GM11168 (cell line): ENCODE data around the gene SLC35G6.
"Not testable (repeated sequence)": the region's sequence is repeated elsewhere in the genome, so short reads cannot be mapped to it uniquely, and the experiment has no call there.

Experiments
- in situ Hi-C: fragments of 300-500 bp; cut with MboI; formaldehyde crosslinking; loops from one replicate; pipeline ENCODE4 v1.12.0; 2022; ENCODE audit warnings: low sequenced_read_pairs; ENCODE audit not compliant: unreplicated experiment

The SLC35G6 gene

DNA sequence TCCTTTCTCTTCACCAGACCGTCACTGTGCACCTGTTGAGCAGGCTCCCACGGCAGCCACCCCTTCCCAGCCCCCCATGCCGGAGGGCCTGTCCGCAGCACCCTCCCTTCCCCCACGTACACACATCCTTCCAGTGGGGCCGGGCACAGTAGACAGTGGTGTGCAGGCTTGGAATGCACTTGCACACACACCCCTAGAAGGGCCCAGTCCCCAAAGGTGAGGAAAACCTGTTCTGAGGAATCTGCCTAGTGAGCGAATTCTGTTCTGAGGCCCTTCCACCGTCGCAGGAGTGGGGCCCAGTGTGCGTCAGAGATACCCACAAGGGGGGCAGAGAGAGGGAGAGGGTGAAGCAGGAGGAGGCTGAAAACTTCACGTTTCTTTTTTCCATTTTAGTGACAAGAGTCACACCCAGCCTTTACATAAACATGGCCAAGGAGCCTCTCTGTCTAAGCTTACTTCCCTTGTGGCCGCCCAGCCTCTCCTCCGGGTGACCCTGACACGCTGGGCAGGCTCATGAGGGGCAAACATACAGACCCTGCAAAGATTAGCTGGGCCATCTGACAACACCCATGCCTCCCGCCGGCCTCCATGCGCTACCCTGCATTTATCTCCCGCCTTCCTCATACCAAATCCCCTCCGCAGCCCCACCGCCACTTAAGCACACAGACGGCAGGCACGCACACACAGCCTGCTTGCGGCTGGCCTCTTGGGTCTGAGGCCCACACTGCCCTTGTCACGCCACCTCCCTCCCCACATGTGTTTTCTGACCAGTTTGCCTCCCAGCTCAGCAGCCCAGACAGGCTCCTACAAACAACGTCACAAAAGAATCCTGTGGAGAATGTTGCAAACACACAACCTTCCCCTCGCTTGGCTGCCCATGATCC is 3.6 kb upstream of the SLC35G6 start:
- in situ Hi-C loops, result no loop called here

DNA sequence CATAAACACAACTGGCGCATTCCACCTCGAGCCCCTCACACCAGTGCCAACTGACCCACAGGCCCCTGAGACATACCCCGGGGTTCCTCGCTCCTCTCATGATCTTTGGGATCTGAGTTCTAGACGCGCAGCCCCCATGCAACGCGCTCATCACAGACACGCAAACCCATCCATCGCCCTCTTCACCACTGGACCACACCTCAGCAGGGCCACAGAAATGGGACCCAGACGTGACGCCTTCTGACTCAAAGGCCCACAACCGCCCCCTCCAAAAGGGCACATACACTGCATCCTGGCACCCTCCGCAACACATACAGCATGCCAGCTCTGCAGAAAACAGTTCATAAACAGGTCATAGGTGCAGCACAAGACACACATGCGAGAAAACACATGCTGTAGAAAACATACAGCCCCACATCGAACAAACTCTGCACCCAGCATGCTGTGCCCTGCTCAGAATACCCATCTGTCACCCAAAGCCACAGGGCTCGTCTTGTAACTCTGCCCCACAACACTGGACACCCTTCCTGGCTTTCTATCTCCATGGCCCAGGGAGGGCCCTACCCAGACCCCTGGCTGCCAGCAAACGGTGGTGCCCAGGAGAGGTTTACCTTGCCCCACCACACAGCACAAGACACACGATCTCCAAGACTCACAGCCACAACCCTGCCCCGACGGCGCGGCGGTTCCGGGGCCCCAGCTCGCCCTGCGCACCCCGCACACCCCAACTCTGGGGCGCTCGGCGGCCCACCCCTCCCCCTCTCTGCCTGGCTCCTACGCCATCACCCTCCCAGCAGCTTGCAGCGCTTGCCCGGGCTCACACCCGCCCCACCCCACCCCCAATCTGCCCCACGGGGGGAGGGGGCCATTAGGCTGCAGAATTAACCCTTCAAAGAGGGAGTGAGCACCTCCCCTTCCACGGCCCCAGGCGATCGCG is 2.7 kb upstream of the SLC35G6 start:
- in situ Hi-C loops, result no loop called here

DNA sequence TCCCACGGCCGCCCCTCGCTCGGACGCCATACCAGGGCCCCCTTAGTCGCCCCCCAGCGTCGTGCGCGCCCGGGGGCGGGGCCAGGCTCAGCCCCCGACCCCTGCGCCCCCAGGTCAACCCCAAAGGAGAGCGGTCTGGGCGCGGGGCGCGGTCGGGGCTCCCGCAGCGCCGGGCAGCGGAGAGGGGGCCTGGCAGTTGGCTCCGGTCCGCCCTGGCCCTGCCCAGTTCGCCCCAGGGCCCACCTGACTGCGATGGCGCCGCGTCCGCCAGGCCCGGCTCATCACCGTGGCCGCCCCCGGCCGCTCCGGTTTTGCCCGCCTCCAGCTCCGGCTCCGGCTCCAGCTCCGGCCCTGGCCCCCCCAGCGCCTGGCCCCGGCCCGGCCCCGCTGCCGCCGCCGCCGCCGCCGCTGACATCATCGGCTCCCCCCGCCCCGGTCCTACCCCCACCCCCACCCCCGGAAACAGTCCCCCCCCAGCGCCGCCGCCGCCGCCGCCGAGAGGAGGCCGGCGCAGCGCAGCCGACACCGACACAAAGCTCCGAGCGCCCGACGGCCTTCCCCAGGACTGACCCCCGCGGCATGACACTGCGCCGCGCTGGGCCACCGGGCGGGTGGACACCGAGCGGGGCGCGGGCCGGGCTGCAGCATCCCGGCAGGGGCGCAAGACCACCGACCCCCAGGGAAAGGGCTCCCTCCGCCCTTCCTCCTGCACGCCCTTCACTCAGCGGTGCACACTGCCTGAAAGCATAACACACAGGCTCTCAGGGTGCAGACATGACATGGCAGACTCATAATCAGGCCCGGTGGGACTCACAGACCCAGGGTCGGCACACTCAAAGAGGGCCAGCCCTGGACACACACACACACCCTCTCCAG is 1.8 kb upstream of the SLC35G6 start, which contains the start of gene ZBTB4:
TSS of gene ZBTB4 (minus strand) at position 419 of the 876 bp plus-strand sequence. CDS start 12,830 bp downstream, outside the sequence.
- in situ Hi-C loops, result no loop called here

DNA sequence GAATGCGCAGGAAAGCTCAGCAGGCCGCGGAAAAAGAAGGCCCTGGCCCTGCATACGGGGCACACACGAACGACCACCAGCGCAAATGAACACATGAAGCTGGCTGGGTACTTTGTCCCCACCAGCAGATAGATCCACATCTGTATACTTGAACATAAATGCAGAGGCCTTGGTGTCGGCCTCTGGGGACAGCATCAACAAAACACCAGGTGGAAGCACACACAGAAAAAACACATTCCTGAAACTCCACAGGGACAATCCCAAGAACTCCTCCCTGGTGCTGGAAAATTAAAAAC is 1.2 kb upstream of the SLC35G6 start:
- in situ Hi-C loops, result no loop called here

DNA sequence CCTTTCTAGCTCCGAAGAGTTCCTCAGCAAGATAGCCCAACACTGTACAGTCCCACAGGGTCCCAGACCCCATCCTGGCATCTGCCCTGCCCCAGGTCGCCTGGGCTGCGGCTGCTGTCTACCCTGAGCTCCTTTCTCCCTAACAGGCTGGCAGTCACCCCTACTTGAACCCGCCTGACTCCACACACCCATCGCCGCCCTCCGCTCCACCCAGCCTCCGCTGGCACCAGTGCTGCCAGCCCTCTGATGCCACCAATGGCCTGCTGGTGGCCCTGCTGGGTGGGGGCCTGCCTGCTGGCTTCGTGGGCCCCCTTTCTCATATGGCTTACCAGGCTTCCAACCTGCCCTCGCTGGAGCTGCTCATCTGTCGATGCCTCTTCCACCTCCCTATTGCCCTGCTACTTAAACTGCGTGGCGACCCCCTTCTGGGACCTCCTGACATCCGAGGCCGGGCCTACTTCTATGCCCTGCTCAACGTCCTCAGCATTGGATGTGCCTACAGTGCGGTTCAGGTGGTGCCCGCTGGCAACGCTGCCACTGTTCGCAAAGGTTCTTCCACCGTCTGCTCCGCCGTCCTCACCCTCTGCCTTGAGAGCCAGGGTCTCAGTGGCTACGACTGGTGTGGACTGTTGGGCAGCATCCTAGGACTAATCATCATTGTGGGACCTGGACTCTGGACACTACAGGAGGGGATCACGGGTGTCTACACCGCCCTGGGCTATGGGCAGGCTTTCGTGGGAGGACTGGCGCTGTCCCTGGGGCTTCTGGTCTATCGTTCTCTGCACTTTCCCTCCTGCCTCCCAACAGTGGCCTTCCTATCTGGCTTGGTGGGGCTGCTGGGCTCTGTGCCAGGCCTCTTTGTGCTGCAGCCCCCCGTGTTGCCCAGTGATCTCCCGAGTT is 846 bp downstream of the SLC35G6 start:
- in situ Hi-C loops, result not testable (repeated sequence)

DNA sequence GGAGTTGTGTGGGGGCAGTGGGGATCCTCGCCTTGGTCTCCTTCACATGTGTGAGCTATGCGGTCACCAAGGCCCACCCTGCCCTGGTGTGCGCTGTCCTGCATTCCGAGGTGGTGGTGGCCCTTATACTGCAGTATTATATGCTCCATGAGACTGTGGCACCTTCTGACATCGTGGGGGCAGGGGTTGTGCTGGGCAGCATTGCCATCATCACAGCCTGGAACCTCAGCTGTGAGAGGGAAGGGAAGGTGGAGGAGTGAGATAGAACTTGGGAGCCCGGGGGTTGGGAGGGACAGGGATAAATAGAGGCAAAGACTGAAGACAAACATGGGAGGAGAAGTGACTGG is 1.5 kb downstream of the SLC35G6 start:
- in situ Hi-C loops, result not testable (repeated sequence)

DNA sequence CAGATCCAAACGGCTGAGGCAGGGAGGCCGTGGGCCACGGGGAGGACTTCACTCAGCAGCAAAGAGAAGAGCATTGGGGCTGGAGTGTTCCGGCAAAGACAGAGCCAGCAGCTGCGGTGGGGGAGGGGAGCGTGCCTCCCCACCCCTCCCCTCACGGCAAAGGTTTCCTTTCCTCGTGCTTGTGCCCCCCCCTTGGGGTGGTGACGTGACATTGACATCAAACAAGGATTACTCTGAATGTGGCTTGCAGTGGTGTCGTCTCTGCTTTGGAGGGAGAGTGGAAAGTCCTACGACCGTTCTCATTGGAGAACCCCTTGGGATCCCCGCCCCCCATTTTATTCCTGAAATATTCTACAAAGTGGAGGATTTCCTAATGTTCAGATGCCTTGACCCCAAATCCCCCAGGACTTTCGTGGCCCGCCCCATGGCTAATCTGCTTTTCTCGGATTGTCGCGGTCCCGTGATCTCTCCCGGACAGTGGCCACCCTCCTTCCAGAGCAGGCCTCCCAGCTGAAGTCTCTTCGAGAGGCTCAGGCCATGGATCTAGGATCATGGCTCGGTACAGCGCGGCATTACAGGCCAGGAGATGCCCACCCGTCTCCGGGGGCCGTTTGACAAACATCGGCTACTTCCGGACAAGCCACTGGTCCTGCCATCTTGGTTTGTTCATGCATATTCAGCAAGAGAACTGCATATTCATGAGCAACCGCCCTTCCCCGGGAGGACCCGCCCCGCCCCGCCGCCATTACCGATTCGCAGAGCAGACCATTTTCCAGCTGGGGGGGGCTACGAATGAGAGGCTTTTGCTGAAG is 2.2 kb downstream of the SLC35G6 start:
- in situ Hi-C loops, result no loop called here

DNA sequence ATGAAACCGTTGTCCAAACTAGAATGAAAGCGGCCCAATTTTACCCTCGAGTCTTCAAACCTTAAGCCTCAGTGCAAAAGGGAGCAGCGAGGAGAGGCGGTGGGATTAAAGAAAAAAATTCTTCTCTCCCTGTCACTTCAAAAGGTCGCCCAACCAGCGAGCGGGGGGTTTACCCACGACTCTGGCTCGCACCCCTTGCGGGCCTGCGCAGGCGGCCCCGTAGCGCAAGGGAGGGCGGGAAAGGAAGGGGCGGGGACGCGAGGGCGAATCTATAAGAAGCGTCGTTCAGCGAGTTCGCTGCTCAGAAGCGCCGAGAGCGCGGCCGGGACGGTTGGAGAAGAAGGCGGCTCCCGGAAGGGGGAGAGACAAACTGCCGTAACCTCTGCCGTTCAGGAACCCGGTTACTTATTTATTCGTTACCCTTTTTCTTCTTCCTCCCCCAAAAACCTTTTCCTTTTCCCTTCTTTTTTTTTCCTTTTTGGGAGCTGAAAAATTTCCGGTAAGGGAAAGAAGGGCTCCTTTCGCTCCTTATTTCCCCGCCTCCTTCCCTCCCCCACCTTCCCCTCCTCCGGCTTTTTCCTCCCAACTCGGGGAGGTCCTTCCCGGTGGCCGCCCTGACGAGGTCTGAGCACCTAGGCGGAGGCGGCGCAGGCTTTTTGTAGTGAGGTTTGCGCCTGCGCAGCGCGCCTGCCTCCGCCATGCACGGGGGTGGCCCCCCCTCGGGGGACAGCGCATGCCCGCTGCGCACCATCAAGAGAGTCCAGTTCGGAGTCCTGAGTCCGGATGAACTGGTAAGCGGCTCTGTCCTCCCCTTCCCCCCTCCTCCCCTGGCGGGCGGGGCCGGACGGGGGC is 3.0 kb downstream of the SLC35G6 start, which contains the start of gene POLR2A:
TSS of gene POLR2A (plus strand) at position 300 of the 852 bp plus-strand sequence.
- in situ Hi-C loops, result no loop called here

DNA sequence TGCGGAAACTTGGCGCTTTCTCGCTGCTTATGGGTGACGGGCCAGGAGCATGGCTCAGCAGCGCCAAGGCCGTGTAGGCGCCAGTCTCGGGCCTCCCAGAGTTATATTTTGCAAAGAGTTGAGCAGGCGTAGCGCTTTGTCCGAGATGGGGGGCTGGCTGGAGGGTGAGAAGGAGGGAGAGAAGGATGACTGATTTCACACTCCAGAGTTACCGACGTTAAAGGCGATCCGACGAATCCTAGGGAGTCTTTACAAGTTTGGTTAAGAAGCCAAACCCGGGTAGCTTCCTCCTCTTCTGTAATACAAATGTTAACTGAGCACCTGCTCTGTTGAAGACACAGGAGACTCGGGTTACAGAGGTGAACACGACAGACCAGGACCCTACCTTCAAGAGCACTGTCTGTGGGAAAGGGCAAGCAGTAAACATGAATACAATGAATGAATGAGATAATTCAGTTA is 3.7 kb downstream of the SLC35G6 start:
- in situ Hi-C loops, result no loop called here

DNA sequence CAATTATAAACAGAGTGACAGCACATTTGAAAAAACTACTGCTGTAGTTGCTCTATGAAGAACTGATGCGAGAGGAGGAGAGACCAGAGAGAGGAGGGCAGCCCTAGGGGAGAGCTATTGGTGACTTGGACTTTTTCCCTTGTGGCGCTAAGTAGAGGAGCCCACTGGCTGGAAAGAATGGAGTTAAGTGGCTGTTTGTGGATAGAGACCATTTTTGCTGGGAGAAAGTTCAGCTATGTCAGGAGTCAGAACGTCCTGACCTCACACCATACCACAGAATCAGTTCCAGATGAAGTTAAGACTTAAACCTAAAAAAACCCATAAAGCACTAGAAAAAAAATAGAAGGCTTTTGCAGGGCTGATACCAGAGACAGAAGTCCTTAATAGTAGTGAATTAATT is 4.9 kb downstream of the SLC35G6 start:
- in situ Hi-C loops, result no loop called here

DNA sequence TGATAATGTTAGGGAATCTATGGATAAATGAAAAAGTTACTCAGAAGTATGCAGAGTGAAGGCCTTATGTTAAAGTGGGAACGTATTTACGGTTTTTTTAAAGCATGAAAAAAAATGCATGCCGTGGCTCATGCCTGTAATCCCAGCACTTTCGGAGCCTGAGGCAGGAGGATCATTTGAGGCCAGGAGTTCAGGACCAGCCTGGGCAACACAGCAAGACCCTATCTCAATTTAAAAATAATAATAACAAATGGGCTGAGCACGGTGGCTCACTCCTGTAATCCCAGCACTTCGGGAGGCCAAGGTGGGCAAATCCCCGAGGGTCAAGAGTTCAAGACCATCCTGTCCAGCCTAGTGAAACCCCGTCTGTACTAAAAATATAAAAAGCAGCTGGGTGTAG is 8.9 kb downstream of the SLC35G6 start:
- in situ Hi-C loops, result no loop called here

DNA sequence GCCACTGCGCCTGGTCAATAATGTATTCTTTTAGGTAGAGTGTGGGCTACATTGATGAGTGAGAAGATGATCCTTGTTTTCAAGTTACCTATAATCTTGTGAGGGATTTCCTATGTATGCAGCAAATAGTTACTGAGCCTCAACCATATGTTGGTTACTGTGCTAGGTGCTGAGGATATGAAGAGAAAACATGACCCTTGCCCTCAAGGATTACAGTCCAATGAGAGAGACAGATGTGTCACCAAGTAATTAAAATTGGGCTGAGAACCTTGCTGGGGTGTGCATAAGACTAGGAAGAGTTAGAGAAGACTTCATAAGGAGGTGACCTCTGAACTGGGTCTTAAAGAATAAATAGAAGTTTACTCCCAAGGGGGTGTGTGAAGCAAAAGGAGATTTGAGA is 10.3 kb downstream of the SLC35G6 start:
- in situ Hi-C loops, result no loop called here

DNA sequence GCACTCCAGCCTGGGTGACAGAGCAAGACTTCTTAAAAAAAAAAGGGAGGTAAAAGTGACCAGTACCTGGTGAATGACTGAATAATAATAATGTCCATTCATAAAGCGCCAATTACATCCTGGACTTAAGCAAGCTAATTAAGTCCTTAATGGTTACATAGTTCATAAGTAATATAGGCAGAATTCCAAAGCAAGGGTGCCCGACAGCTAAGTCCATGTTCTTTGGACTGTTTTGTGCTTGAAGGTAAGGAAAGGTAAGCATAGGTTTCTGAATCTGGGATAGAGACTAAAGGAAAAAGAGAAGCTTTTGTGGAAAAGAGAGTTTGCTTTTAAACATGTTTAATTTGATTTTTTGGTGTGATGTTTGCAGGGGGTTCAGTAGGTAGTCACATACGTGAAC is 12.7 kb downstream of the SLC35G6 start:
- in situ Hi-C loops, result no loop called here

DNA sequence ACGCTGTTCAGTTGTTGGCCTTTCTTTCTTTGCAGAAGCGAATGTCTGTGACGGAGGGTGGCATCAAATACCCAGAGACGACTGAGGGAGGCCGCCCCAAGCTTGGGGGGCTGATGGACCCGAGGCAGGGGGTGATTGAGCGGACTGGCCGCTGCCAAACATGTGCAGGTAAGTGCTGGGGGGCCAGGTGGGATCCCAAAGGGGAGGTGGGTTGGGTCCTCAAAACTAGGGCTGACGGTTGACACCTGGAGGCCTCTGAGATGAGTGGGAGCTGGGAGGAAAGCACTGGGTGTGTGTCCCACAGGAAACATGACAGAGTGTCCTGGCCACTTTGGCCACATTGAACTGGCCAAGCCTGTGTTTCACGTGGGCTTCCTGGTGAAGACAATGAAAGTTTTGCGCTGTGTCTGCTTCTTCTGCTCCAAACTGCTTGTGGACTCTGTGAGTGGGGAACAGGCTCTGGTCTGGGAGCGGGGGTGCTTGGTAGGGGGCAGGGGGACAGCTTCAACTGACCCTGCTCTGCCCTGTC is 14.7 kb downstream of the SLC35G6 start:
- in situ Hi-C loops, result no loop called here

DNA sequence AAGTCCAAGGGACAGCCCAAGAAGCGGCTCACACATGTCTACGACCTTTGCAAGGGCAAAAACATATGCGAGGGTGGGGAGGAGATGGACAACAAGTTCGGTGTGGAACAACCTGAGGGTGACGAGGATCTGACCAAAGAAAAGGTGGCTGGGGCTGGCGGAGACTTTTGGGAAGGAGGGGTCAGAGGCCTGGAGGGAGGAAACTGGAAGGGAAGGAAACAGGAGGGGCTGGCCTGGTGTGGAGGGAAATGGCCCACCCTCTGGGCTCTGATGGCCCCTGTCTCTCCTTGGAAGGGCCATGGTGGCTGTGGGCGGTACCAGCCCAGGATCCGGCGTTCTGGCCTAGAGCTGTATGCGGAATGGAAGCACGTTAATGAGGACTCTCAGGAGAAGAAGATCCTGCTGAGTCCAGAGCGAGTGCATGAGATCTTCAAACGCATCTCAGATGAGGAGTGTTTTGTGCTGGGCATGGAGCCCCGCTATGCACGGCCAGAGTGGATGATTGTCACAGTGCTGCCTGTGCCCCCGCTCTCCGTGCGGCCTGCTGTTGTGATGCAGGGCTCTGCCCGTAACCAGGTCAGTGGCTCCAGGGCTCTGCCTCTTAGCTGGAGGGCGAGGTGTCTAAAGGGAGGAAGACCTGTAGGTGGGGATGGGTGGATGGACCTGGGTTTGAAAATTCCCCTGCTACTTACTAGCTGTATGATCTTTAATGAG is 15.4 kb downstream of the SLC35G6 start:
- in situ Hi-C loops, result no loop called here

DNA sequence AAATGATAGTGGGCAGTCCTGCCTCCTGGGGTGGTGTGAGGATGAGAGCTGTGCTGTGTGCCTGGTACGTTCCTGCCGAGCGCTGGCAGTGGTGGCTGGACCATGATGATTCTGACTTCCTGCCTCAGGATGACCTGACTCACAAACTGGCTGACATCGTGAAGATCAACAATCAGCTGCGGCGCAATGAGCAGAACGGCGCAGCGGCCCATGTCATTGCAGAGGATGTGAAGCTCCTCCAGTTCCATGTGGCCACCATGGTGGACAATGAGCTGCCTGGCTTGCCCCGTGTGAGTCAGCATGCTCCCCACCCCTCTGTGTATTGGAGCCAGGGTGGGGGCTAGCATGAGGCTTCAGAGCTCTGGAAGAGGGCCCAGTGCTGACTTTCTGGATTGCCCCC is 16.0 kb downstream of the SLC35G6 start:
- in situ Hi-C loops, result no loop called here

DNA sequence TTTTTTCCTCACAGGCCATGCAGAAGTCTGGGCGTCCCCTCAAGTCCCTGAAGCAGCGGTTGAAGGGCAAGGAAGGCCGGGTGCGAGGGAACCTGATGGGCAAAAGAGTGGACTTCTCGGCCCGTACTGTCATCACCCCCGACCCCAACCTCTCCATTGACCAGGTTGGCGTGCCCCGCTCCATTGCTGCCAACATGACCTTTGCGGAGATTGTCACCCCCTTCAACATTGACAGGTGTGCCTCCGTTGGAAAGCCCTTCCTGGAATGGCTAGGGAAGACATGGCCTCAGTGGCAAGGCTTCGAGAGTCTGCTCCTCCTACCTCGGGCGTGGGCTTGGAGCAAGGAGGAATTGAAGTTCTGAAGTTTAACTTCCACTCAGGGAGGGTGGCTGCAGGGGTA is 16.4 kb downstream of the SLC35G6 start:
- in situ Hi-C loops, result no loop called here
